NT2/D1 (cell line): ENCODE data around the gene NTM.

Source experiments
- SUZ12 ChIP-seq: IDR thresholded peaks from 2 replicates; pipeline ENCODE4 v1.6.1; 2011; ENCODE audit not compliant: insufficient read length, insufficient read depth; ENCODE audit errors: extremely low read depth
- YY1 ChIP-seq: IDR thresholded peaks from 2 replicates; pipeline ENCODE4 v1.6.1; 2011; ENCODE audit not compliant: insufficient read length, insufficient read depth
- ZNF274 ChIP-seq: IDR thresholded peaks from 2 replicates; pipeline ENCODE4 v1.6.1; 2011; ENCODE audit warnings: mild to moderate bottlenecking, low read depth, low read length

DNA sequence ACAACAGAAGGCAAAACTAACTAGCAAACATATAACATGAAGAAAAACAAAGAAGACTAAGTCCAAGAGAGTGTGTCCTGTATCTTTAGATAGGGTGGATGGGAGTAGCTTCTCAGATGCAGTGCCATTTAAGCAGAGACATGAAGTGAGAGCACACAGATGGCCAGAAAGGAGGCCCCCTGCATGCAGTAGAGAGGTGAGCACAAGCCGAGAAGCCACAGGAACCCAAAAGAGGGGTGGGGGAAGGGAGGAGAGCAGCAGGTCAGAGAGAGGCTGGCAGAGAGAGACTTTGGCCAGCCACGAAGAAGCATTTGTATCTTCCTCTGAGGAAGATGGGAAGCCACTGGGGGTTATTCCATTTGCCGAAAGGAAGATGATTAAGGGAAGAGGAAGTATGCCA, 86.7 kb downstream of the NTM start:
- no peak for TF ChIP-seq ZNF274
- TF ChIP-seq SUZ12 = no peak
- TF ChIP-seq YY1 = no peak
